Measurements from ENCODE around the gene FBXO42. TPM values are rescaled to one million over a fixed set of nuclear protein-coding genes. Genes with fewer than 3 reads are reported as not detected.

The FBXO42 gene
- total and polyA plus RNA-seq, 2 donors (not counting 3 experiments of a cell fraction or from before 2014, with no cell fraction given), result 16.3 to 20.4 TPM

GRCh38 chr1:16380868-16381267, 28.6 kb upstream of the FBXO42 start:
- peaks cover 23% of the 10 kb centered on the region for H3K4me1 ChIP-seq (ENCODE audit: control insufficient read depth, extremely low read depth, insufficient read depth, low read length)
- ChIA-PET POLR2A (interaction anchor here (0.7 kb wide), 1 partner anchor 236 kb away, joined by 3 read pairs; no protein-coding TSS in a partner anchor), CTCF (interaction anchor here (0.7 to 1.1 kb wide), 2 partner anchors 12 to 60 kb away, joined by 3 read pairs; partner anchors contain the start of gene NECAP2)
- no peak for TF ChIP-seq POLR2A (IDR thresholded peaks at IDR 0.05; ENCODE audit: low read depth, low read length)
- TF ChIP-seq MAX (IDR thresholded peaks at IDR 0.05; ENCODE audit: insufficient read depth, insufficient read length), result no peak
- no peak for TF ChIP-seq CTCF (IDR thresholded peaks at IDR 0.05; ENCODE audit: extremely low read depth in 1 of 2, insufficient read depth in 1 of 2, low read depth in 1 of 2, low read length in 2 of 2)
- no peak for TF ChIP-seq GATA2 (IDR thresholded peaks at IDR 0.05; ENCODE audit: insufficient read depth, insufficient read length, low read depth, low read length)
- TF ChIP-seq MYC (IDR thresholded peaks at IDR 0.05; ENCODE audit: low read depth, low read length), result no peak
- TF ChIP-seq POLR2AphosphoS5 (IDR thresholded peaks at IDR 0.05; ENCODE audit: insufficient read depth, low read depth, low read length), result no peak
- no peak for TF ChIP-seq EZH2 (IDR thresholded peaks at IDR 0.05; ENCODE audit: borderline replicate concordance, low read depth, low read length, severe bottlenecking)
- no peak for TF ChIP-seq FOS (IDR thresholded peaks at IDR 0.05; ENCODE audit: borderline replicate concordance, insufficient read depth, low read length)
- no peak for TF ChIP-seq JUN (IDR thresholded peaks at IDR 0.05; ENCODE audit: borderline replicate concordance, insufficient read depth, insufficient read length, low read depth)
- no peak overlapping the region for H3K4me2 ChIP-seq (ENCODE audit: insufficient read depth, low read length)
- FAIRE-seq (no peak), DNase-seq (ENCODE audit: low read depth, low spot score) (no peak)
- H4K20me1 ChIP-seq (replicated peaks; ENCODE audit: control insufficient read depth, extremely low read depth, insufficient read depth, low read length), result no peaks in the 10 kb centered on the region
- H3K79me2 ChIP-seq (ENCODE audit: control insufficient read depth, insufficient read depth, low read length), result peaks cover 98% of the 10 kb centered on the region
- peaks cover 0 to 3% of the 10 kb centered on the region in 2 experiments for H3K36me3 ChIP-seq (ENCODE audit: control insufficient read depth in 2 of 2, extremely low read depth in 1 of 2, insufficient read depth in 2 of 2, low read length in 2 of 2)
- H3K9ac ChIP-seq (replicated peaks; ENCODE audit: extremely low read depth, insufficient read depth, low read length), result no peak overlapping the region
- no peak overlapping the region for H3K27ac ChIP-seq (ENCODE audit: insufficient read depth, low read depth, low read length)
- no peak overlapping the region for H3K4me3 ChIP-seq (replicated peaks in 1 of 3; ENCODE audit: insufficient read depth in 1 of 3, low read depth in 1 of 3, low read length in 3 of 3)
- intact Hi-C loops (cut with micrococcal nuclease), result no loop called here
- H3K27me3 ChIP-seq (ENCODE audit: control insufficient read depth in 2 of 2, insufficient read depth in 2 of 2, low read length in 2 of 2), result no peaks in the 10 kb centered on the region
- dilution Hi-C loops (cut with MboI; ENCODE audit: extremely low pct_ligation_motif_present, low sequenced_read_pairs), result no loop called here
- H3K9me3 ChIP-seq (replicated peaks; ENCODE audit: control insufficient read depth, insufficient read depth, low read length), result no peaks in the 10 kb centered on the region
- BruUV-seq (replicated peaks), result no TSS peak
- H2AFZ ChIP-seq (ENCODE audit: low read depth, low read length), result no peak overlapping the region
- no peaks in the 10 kb centered on the region for H3K9me1 ChIP-seq (replicated peaks; ENCODE audit: control insufficient read depth, extremely low read depth, insufficient read depth, low read length)

Measured in endothelial cell of umbilical vein (primary cell).